Brain microvascular endothelial cell (primary cell): ENCODE results near the gene MYH10.

ENCODE experiments used
- DNase-seq: peaks from one replicate; pipeline ENCODE4 v3.0.0-alpha.2; 2020
- H3K27ac ChIP-seq: fragments of 250-450 bp; sonication (Bioruptor Pico); 2 replicates; pipeline ENCODE4 v1.5.1; 2020; ENCODE audit warnings: mild to moderate bottlenecking, moderate library complexity
- H3K27me3 ChIP-seq: fragments of 250-450 bp; sonication (Bioruptor Pico); replicated peaks from 2 replicates; pipeline ENCODE4 v1.5.1; 2020; ENCODE audit warnings: mild to moderate bottlenecking
- H3K36me3 ChIP-seq: fragments of 250-450 bp; sonication (Bioruptor Pico); replicated peaks from 2 replicates; pipeline ENCODE4 v1.5.1; 2020; ENCODE audit warnings: mild to moderate bottlenecking
- H3K4me3 ChIP-seq: 2 replicates; pipeline ENCODE4 v1.5.1; 2011; ENCODE audit warnings: low read depth, mild to moderate bottlenecking, control low read depth, low read length, moderate library complexity
- in situ Hi-C: cut with HindIII; loops from 2 replicates; pipeline ENCODE4 v1.10.0; 2017; ENCODE audit warnings: low sequenced_read_pairs, low pct_ligation_motif_present
- TF ChIP-seq, protein P1 (sequence below): IDR thresholded peaks from 2 replicates; pipeline ENCODE4 v1.5.1; 2011; ENCODE audit warnings: low read depth, mild to moderate bottlenecking, moderate library complexity, low read length, control low read depth, inconsistent platforms; ENCODE audit errors: missing control alignments

MYH10 gene

DNA sequence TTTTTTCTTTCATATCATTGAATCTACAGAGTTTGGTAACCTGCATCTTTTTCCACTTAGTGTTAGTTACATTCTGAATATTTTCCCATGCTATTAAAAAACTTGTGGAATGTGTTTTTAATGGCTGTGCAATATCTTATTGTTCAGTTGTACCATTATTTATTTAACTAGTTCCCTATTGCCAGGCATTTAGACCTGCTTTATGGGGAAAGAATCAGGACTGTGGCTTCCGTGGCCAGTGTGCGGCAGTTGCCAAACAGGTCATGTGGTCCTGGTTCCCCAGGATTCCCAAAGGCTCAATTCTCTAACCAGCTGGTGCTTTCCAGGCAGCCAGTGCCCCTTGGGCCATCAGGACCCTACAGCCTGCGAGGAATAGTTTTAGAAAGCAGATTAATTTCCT is 164.1 kb downstream of the MYH10 start:
- H3K27me3 ChIP-seq: no peaks in the 10 kb centered on the region
- DNase-seq: no peak
- peaks cover 77% of the 10 kb centered on the region for H3K36me3 ChIP-seq
- TF ChIP-seq, protein P1, sequence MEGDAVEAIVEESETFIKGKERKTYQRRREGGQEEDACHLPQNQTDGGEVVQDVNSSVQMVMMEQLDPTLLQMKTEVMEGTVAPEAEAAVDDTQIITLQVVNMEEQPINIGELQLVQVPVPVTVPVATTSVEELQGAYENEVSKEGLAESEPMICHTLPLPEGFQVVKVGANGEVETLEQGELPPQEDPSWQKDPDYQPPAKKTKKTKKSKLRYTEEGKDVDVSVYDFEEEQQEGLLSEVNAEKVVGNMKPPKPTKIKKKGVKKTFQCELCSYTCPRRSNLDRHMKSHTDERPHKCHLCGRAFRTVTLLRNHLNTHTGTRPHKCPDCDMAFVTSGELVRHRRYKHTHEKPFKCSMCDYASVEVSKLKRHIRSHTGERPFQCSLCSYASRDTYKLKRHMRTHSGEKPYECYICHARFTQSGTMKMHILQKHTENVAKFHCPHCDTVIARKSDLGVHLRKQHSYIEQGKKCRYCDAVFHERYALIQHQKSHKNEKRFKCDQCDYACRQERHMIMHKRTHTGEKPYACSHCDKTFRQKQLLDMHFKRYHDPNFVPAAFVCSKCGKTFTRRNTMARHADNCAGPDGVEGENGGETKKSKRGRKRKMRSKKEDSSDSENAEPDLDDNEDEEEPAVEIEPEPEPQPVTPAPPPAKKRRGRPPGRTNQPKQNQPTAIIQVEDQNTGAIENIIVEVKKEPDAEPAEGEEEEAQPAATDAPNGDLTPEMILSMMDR: no peak
- no peak overlapping the region for H3K4me3 ChIP-seq
- H3K27ac ChIP-seq: no peak overlapping the region
- in situ Hi-C loops: no loop called here

DNA sequence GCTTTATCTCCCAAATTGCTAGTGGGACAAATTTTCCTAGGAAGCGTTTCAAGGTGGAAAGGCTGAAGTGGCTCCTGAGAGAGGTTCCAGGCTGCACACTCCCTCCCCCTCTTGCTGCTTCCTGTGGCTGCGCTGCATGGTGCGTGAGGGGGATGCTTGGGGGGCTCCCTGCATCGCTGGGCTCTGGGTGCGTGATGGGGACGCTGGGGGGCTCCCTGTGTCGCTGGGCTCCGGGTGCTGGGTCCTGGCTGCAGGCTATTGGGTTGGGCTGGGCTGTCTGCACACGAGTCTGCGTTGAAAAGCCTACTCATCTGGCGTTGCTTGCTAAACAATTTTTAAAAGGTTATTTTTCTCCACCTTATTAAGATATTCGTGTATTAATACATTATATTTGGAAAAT is 164.8 kb downstream of the MYH10 start:
- no peak for DNase-seq
- in situ Hi-C loops: no loop called here
- Histone ChIP-seq H3K4me3 (no peak overlapping the region), H3K27ac (no peak overlapping the region), H3K36me3 (peaks cover 78% of the 10 kb centered on the region), H3K27me3 (no peaks in the 10 kb centered on the region)
- TF ChIP-seq, protein P1: no peak

DNA sequence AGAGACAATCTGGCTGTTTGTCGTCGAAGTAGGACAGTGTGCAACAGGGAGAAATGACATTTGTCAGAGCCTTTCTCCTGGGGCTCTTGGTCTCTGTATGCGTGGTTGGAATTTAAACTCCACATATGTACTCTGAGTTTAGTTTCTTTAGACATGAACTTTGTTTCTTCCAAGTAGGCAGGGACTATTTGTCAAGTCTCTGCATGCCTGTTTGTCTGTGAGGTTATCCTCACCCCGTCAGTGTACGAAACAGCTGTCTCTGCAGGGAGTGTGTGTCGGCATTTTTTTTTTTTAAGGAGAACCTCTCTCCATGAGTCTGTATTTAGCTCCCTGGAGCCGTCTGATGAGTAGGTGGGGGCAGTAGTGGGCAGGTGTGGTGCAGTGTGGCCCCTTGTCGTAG is 165.2 kb downstream of the MYH10 start:
- no peak overlapping the region for H3K27ac ChIP-seq
- H3K36me3 ChIP-seq: peaks cover 78% of the 10 kb centered on the region
- no peak for DNase-seq
- TF ChIP-seq, protein P1: no peak
- H3K27me3 ChIP-seq: no peaks in the 10 kb centered on the region
- no peak overlapping the region for H3K4me3 ChIP-seq
- in situ Hi-C loops: no loop called here

DNA sequence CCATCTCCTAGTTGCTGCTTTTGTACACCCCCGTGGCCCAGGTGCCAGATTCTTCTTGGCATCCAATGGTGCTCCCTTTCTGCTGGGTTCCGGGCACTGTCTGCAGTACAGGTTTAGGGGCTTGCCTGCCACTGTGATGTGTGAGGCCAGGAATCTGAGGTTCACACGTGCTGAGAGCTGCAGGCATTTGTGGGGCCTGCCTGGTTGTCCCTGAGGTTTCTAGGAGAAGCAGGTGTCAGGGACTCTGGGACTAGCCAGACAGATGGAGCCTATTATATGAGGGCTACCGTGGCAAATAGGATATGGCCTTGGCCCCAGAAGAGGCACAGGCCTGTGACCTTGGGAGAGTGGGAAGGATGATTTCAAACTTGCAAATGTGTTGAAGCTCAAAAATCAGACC is 165.6 kb downstream of the MYH10 start:
- in situ Hi-C loops: no loop called here
- no peak overlapping the region for H3K27ac ChIP-seq
- TF ChIP-seq, protein P1: no peak

DNA sequence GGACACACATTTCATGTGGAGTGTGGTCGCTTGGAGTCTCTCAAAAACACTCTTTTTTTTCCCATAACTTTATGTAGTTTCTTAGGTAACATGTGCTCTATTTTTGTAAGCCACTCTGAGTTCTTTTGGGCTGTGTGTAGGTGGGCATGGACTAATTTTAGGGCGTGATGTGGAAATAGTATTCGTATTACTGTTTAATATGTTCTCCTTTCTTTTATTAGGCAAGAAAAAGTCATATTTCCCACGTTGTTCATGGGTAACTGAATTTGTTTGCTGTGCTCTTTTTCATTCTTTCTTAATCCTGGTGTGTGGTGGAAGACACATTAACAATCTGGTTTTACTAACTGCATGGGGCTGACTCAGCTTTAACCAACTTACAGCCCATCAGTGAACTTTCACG is 167.4 kb downstream of the MYH10 start:
- H3K27ac ChIP-seq: no peak overlapping the region
- DNase-seq: no peak
- no peaks in the 10 kb centered on the region for H3K27me3 ChIP-seq
- no peak overlapping the region for H3K4me3 ChIP-seq
- H3K36me3 ChIP-seq: peaks cover 73% of the 10 kb centered on the region
- in situ Hi-C loops: no loop called here
- TF ChIP-seq, protein P1: no peak

More for the DNA sequence above, 165.6 kb downstream of the MYH10 start:
- DNase-seq: no peak
- H3K4me3 ChIP-seq: no peak overlapping the region
- H3K27me3 ChIP-seq: no peaks in the 10 kb centered on the region
- peaks cover 79% of the 10 kb centered on the region for H3K36me3 ChIP-seq

DNA sequence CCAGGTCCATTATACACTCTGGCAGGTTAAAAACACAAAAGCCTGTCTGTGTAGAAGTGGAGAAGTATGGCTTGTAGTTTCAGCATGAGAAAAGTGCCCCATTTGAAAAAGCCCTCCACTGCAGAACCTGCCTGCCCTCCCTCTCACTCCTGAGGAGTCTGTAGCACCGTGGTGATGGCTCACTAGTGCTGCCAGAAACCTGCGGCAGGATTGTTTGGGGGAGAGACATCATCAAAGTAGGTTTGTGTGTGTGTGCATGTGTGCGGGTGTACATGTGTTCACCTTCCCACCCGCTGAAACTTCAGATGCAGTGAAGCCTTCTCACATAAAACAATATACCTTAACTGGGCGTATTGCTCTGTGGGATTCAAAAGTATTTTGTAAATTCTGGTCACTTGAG is 168.0 kb downstream of the MYH10 start:
- in situ Hi-C loops: no loop called here
- Histone ChIP-seq H3K4me3 (no peak overlapping the region), H3K36me3 (peaks cover 71% of the 10 kb centered on the region), H3K27me3 (no peaks in the 10 kb centered on the region), H3K27ac (no peak overlapping the region)
- DNase-seq: no peak
- TF ChIP-seq, protein P1: no peak
